SHP77 treated with DMSO at 0.1 percent for 48 hours (cell line): Measurements from ENCODE around the gene HIGD1A.
A peak's percentile ranks its signal among the peaks of the same experiment; 100 is the strongest.

Source experiments
- DNase-seq: peaks from one replicate; lab custom pipeline; 2025; lab: John Stamatoyannopoulos, UW

HIGD1A gene

DNA sequence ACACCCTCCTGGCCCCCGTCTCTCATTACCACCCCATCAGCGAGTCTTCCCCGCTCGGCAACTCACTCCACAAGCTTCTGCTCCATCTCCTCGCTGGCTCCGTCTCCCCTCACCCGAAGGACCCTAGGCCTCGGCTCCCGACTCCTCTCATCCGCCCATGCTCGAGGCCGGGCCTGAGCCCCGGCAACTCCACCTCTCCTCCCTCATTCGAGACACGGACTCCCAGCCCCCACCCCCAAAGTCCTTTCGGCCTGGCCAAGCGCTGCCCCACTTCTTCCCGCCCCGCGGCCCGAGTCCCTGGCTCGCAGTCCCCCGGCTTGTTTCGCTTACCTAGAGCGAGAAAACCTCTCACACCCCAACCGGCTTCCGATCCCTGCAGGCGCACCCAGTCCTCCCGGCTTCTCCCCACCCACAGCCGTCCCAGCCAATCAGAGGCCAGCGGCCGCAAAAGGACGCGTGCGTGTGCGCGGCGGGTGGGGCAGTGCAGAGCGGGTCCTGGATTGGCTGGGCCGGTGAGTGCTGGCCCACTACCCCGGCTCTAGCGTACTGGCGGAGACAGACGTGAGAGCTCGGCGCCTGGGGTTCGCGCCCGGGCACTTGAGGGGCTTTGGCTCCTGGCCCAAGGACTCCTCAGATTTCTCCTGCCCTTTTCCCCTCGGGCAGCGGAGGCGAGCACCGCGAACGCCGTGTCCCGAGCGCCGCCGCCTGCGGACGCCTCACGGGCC is at the start of gene HIGD1A:
TSS of gene HIGD1A (minus strand) at position 385 of the 725 bp plus-strand sequence. CDS start 10,237 bp downstream, outside the sequence.
- DNase-seq: peak; percentile 94

DNA sequence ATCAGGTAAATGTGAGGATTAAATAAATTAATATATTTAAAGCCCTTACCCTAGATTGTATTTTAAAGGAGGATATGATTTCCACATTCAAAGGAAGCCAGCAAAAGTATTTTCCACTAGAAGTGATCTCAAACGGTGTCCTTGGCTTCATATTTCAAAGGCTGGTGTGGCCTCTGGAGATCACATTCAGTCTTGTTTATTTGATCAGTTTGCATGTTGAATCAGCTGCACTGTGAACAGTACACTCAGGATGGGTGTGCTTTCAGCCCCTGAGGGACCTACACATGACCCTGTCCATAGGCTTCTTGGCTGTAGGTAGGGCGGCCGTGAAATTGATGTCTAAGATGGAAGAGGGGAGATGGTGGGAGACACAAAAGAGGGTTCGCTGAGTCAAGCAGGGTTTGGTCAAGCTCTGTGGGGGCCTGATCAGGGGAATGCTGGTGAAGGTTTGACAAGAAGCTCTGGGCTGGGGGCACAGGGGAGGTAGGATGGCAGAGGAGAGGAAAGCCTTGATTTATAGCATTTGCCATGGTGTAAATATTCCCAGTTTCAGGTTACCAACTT is 49.5 kb upstream of the HIGD1A start:
- peak; percentile 93 for DNase-seq

DNA sequence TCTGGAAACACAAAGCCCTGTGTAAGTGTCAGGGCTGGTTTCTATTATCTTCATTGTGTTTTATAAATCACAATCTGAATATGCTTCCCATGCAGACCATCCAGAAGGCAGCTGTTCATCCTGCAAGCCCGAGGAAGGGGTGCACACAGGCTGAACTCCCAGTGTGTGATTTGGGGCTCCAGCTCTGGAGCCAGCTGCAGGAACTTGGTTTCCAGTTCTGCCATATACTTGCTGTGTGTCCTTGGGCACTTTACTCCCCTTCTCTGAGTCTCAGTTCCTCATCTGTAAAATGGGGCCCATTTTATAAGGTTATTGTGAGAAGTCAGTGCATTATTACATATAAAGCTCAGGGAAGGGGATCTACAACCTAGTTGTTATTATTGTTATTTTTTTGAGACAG is 48.8 kb upstream of the HIGD1A start:
- DNase-seq: no peak

DNA sequence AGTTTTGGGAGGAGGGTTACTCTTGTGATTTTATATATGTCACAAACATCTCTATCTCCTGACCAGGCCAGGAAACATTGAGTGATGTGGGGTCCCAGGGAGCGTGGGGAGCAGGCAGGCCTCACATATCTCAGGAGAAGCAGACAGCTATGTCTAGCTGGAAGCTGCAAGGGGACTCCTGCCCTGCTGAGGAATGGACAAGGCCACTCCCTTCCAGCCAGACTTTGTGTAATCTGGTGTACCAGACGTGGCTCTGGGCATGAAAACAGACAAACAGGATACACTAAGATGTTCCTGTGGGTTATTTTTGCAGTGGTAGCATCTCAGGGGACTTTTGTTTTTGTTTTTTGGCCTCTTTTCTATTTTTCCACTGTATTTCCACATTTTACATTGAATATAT is 48.2 kb upstream of the HIGD1A start:
- no peak for DNase-seq

DNA sequence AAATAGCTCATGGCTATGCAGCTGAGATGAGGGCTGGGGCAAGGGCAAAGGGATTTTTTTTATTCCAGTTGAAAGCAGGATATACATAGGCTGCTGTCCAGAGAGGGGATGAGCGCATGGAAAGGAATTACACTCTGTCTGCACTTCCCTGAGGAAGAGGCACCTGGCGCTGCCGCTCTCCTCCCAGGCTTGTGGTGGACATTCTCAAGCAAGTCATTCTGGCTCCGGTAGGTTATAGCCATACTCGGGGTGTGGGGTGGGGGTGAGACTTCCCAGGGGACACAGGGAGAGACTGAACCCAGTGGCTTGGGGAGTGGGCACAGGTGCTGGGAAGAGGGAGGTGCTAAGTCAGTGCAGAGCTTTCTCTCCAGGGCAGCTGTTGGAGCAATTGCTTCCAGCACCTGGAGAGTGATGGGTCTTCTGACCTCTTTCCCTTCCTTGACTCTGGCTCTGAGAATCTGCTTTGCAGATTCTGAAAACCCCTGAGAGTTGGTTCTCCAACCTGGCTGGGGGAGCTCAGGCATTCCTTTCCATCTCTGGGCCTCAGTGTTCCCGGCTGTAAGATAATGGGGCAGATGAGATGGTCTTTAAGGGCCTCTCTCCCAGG is 47.0 kb upstream of the HIGD1A start:
- no peak for DNase-seq

DNA sequence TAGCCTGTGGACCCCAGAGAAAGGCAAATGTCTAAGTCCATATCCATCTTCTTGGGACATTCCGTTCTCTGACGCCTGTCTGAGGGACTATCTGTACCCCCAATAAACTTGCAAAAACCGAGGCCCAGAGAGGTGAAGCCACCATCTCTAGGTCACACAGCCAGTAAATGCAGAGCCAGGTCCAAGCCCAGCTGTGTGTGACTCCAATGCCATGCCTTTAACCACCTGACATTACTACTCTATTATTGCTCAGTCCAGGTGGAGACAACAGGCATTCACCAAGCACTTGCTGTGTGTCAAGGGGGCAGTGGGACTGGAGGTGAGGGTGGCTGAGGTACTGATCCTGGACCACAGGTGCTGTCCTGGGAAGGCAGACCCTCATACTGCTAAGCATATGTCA is 46.0 kb upstream of the HIGD1A start:
- DNase-seq: no peak

DNA sequence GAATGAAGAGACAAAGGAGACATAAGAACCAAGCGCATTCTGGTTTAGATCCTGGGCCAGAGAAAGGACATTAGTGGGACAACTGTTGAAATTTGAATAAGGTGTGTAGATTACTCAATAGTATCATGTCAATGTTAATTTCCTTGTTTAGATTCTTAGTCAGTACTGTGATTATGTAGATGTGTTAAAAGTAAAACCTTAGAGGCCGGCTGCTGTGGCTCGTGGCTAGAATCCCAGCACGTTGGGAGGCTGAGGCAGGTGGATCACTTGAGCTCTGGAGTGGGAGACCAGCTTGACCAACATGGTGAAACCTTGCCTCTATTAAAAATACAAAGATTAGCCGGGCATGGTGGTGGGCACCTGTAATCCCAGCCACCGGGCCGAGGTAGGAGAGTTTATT is 44.7 kb upstream of the HIGD1A start:
- no peak for DNase-seq

DNA sequence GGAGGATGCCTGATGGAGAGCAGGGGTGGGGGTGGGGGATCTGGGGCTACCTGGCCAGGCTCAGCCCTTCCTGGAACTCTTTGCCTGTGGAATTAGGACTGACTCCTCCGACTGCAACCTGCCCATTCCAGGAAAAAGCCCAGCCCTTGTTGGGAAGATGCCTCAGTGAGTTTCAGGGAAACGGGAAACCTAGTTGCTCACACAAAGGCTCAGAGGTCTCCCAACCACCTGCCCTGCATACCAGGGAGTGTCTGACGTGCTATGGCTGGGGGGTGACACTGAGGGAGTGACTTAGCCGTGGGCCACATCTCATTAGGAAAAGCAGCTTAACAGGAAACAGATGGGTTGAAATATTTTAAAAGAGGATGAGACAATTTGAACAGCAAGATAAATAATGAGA is 43.4 kb upstream of the HIGD1A start:
- DNase-seq: no peak

DNA sequence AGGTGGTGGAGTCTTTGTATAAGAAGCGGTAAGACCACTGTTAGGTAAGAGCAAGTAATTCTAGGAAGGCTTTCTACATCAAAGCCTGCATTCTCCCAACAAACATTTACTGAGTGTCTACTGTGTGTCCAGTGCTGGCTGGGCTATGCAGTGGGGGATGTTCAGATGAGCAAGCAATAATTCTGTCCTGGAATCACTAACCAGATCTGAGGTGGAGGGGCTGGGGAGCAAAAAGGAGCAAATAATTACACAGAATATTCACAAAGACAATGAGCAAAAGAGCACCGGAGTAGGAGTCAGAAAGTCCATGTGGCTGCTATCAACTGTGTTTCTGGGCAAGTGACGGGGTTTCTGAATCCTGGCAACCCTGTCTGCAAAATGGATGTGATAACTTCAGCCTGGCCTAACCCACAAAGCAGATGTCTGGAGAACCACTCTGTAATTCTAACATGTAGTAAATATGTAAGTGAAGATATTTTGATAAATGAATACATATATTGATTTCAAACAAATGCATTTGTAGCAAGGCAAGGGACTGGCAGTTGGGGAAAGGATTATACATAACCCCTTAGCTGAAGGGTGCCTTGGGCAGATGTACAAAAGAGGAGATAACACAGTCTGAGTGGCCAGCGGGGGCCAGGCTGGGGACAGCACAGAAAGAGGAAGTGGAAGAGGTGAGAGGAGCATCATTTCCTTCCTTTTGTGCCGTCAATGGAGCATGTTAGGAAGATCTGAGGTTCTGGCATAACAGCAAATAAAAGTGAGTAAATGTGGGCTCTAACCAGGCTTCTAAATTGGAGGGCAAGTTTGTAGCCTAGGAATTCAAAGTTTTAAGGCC is 42.6 kb upstream of the HIGD1A start:
- DNase-seq: no peak

DNA sequence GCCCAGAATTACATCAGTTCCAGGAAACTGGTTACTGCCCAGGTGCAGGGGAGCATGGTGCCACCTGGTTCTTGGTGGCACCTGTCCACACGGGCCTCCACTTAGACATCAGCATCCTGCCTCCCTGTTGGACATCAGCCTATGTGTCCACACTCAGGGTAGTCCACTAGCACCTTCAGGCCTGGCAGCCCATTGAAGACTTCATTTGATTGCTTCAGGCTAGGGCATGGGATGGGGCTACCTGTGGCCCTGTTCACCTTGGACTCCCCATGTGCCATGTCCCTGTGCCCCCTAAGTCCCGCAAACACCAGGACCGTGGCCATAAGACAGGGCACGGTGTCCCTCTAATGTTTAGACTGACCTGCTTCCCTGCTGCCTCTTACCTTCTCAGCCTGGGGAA is 40.5 kb upstream of the HIGD1A start:
- no peak for DNase-seq

DNA sequence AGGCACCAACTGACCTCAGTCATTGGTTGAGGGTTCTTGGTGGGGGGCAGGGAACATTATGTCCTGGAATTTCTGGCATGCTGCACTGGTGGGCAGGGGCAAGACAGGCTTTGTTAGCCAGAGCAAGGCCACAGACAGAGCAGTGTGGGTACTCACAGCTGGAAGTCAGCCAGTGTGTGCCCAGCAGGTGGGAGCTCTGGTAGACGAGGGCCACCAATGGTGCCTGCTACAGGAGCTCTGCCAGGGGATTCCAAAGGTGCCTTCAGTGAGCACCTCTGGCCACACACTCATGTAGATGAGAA is 40.1 kb upstream of the HIGD1A start:
- no peak for DNase-seq

DNA sequence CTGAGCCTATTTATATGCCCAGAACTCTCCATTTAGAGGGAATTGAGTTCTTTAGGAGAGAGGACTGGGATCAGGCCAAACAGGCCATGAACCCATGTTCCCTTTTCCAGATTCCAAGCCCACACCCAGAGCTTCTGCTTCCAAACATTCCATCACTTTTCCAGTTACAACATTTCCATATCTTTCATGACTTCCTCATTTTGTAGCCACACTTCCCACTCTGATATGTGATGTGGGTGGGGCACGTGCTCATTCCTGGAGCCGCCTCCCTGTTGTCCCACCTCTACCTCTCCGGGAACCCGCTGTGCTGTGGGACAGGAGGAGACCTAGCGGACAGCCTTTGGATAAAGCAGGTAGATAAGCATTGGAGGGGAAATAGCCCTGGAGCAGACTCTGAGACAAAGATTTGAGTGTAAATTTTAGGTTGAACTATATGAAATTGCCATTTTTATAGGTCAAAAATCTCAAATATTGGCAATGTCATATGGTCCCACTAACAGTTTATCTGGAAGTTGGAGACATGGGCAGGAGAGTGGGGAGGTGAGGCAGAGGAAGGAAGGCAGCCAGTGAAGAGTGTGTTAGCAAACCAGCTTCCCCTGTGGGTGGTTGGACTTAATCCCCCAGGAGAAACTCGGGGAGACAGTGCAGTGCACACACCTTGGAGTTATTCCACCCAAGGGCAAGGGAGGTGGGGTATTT is 39.6 kb upstream of the HIGD1A start:
- no peak for DNase-seq

DNA sequence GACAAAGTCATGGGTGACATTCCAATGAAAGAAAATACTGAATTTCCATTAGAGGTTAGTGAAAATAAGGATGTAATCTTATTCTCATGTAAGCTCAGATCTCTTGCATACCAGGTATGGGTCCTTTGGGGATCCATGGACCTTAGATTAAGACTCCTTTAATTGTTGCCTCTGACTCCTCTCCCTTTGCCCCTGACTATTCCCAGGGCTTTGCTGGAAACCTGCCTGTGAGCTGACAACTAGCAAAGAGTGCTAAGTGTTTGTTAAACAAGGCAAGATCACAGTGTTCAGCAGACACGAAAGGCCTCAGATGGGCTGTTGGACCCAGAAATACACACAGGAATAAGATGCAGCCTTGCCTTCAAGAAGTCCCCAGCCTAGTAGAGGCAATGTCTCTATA is 37.0 kb upstream of the HIGD1A start:
- DNase-seq: no peak

DNA sequence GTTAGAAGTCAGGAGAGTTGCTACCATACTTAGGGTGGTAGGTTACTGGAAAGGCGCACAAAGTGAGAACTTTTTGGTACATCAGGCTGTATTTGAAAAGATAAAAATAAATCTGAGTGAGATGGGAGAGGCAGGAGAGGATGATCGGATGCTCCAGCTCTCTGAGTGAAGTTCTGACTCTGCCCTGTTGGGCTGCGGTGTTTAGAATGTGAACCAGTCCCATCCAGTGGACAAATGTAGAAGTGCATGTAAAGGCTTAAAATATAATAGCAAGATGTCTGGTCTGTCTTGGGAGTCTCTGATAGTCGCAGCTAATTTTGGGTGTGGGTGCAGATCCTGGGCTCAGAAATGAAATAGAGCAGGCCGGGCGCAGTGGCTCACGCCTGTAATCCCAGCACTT is 35.3 kb upstream of the HIGD1A start:
- DNase-seq: peak; percentile 43

DNA sequence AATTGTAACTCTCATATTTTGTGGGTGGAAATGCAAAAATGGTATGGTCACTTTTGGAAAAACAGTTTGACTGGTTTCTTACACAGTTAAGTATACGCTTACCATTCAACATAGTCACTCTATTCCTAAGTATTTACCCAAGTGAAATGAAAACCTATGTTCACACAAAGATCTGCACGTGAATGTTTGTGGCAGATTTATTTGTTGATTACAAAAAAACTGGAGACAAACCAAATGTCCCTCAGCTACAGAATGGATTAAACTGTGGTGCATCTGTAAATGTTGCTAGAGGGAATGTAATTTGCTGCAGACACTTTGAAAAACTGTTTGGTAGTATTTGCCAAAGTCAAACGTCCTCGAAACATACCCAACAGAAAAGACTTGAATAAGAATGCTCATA is 34.3 kb upstream of the HIGD1A start:
- DNase-seq: no peak

DNA sequence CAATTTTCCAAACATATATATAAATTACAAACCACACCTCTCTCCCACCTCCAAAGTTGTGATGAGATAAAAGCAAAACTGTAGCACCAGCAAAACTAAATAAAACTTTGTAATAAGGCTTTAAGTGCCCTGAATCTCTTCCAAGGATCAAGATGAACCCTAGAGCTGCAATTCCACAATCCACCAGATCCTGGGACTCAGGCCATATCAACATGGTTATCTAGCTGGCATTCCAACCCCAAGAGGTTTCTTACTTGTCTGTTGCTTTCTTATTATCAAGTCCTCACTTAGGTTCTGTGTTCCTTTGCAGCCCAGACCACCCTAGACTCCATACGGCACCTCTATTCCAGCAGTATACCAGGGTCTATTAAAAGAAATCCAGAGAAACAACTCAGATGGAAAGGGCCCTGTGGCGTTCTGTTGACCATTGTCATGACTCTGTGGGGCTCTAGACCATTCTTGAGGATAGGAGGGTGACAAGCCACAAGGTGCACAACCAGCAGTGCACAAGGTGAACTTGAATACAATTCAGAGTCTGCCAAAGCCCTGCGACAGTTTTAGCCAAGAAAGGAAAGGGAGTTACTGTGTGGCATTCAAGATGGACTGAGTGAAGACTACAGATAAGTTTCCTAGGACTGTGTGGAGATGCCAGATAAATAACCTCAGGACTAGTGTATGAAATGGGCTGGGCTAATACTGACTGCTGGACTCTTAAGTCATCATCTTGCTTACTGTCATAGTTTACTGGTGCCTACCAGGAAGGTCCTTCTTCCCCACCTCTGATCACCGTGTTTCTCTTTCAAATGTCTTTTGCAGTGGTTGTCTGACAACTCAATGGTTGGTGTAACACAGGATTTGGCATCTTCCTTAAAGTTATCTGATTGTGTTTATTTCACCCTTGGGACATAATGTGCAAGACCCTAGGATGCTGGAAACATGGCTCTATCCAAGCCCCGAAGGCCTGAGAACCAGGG is 32.1 kb upstream of the HIGD1A start:
- DNase-seq: no peak

DNA sequence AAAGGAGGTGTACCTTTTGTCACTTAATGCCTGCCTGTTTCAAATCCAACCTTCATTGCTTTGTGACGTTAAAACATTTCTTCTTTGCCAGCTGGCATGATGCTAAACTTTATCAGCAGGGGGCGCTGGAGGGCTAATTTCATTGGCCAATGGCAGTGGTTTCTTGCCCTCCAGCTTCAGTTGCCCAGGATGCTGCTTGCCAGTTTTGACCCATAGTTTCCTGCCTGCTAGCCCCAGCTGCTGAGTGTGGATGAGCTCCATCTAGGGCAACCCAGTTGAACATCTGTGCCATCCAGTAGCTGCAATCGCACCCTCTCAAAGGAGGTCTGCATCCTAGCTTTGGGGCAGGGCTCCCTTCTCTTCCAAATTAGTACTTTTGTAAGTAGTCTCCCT is 27.0 kb upstream of the HIGD1A start:
- DNase-seq: peak; percentile 43

DNA sequence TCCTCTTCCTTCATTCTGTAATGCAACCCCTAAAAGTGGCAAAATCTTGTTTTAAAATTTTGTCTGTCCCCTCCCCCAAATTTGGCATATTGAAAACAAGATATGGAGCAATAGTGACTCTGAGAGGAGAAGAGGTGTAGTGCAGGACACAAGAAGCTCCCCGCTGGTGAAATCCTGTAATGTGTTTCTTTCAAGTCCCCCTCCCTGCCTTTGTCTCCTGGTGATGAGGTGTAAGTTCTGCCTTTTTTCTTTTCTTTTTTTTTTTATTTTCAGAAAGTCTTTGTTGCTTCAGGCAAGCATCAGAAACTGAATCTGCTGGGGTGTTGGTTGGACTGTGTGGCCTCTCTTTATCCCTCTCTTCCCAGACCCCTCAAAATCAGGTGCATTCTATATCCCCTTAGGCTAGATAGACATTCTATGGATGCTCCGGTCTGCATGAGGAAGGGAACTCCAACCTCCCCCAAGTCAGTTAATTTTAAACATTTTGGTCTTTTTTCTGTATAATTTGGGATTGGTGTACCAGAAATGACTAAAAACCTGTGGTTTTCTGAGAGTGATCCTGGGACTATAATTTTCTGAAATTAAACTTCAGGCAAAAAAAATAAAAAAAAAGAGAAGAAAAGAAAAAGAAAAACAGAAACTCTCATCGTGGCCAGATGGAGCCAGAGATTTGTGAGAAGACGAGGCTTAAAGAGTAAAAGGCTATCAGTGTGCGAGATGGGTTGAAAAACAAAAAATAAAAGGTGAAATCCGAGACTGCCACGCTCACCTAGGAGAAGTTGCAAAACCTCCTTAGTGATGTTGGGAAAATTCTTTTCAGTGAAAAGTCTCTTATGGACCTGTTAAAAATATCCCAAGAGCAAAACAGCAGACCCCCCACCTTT is 26.4 kb upstream of the HIGD1A start:
- DNase-seq: peak; percentile 30

DNA sequence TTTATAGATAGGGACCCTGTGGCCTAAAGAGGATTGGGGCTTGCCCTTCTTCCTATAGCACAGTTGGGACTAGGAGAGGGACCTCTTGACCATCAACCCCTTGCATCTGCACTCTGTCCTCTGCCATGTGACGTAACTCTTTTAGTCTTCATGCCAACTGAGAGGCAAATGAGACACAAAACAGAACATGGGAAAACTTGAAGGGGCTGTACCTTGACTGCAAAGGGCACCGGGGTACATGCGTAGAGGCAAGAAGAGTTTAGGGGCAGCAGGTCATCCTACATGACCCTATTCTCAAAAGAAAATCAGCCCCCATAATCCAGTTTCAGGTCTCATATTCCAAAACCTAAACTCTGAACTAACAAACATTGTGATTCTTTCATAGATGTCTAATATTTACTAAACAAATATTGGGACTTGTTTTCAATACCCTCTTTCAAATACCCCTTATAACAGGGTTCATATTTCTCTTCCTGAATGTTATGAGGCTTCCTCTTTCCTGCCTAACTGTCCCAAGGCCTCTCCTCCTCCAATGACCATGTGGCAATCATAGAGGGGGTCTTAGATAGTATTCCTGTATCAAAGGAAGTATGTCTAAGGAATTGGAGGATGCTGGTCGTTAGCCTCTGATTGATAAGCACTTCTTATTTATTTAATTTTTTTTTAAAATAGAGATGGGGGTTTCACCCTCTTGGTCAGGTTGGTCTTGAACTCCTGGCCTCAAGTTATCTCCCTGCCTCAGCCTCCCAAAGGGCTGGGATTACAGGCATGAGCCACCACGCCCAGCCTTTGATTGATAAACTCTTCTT is 25.5 kb upstream of the HIGD1A start:
- no peak for DNase-seq
